Neuronal stem cell (in vitro differentiated cells): ENCODE measurements around the gene NRGN.

Experiments
- DNase-seq: peaks from one replicate; pipeline ENCODE4 v3.0.0-alpha.2; 2013; ENCODE audit warnings: low spot score
- H2AFZ ChIP-seq: one replicate; pipeline ENCODE4 v1.6.1; 2013; ENCODE audit warnings: mild to moderate bottlenecking, low read length, inconsistent platforms
- H2AK5ac ChIP-seq: 2 replicates; pipeline ENCODE4 v1.6.1; 2013; ENCODE audit warnings: low read depth, mild to moderate bottlenecking, inconsistent platforms, low read length, moderate library complexity, mixed read lengths
- H2BK120ac ChIP-seq: 2 replicates; pipeline ENCODE4 v1.6.1; 2013; ENCODE audit warnings: low read depth, mild to moderate bottlenecking, inconsistent platforms, low read length, moderate library complexity, mixed read lengths
- H2BK12ac ChIP-seq: one replicate; pipeline ENCODE4 v1.6.1; 2013; ENCODE audit warnings: low read length, inconsistent platforms
- H2BK15ac ChIP-seq: 2 replicates; pipeline ENCODE4 v1.6.1; 2013; ENCODE audit warnings: mild to moderate bottlenecking, low read length, inconsistent platforms, mixed read lengths
- H2BK5ac ChIP-seq: one replicate; pipeline ENCODE4 v1.6.1; 2013; ENCODE audit warnings: inconsistent platforms, mild to moderate bottlenecking, low read length, moderate library complexity
- H3K14ac ChIP-seq: one replicate; pipeline ENCODE4 v1.6.1; 2013; ENCODE audit warnings: low read length, inconsistent platforms
- H3K18ac ChIP-seq: 2 replicates; pipeline ENCODE4 v1.6.1; 2013; ENCODE audit warnings: low read length, inconsistent platforms
- H3K23ac ChIP-seq: 2 replicates; pipeline ENCODE4 v1.6.1; 2013; ENCODE audit warnings: low read depth, mild to moderate bottlenecking, mixed read lengths, low read length, inconsistent platforms; ENCODE audit not compliant: poor library complexity
- H3K27ac ChIP-seq: replicated peaks from 3 replicates; pipeline ENCODE4 v1.5.1; 2013; ENCODE audit warnings: low read length, inconsistent platforms
- H3K27me3 ChIP-seq, 3 experiments: 2 replicates each; pipeline ENCODE4 v1.6.1; 2013; ENCODE audit warnings: low read length in 3 of 3, mild to moderate bottlenecking in 2 of 3, inconsistent platforms in 1 of 3, low read depth in 1 of 3, mixed read lengths in 1 of 3, moderate library complexity in 1 of 3; ENCODE audit not compliant: control insufficient read depth in 3 of 3, insufficient read depth in 3 of 3
- H3K36me3 ChIP-seq, 2 donors: replicated peaks in 1 of 2; 2 replicates each; pipeline ENCODE4 v1.6.1; 2013; ENCODE audit warnings: low read length in 2 of 2; ENCODE audit not compliant: control insufficient read depth in 2 of 2, insufficient read depth in 2 of 2
- H3K4ac ChIP-seq: 2 replicates; pipeline ENCODE4 v1.6.1; 2013; ENCODE audit warnings: inconsistent platforms, mild to moderate bottlenecking, low read length, moderate library complexity
- H3K4me1 ChIP-seq, 2 donors: 1 replicate in 1 of 2; 2 replicates in 1 of 2; pipeline ENCODE4 v1.6.1; 2013; ENCODE audit warnings: low read length in 2 of 2, low read depth in 1 of 2; ENCODE audit not compliant: control insufficient read depth in 2 of 2, insufficient read depth in 1 of 2
- H3K4me2 ChIP-seq: one replicate; pipeline ENCODE4 v1.6.1; 2013; ENCODE audit warnings: mild to moderate bottlenecking, low read length, inconsistent platforms; ENCODE audit not compliant: insufficient read depth, poor library complexity, severe bottlenecking
- H3K4me3 ChIP-seq, 2 donors: 2 replicates each; pipeline ENCODE4 v1.5.1; 2013; ENCODE audit warnings: low read length in 2 of 2, mild to moderate bottlenecking in 2 of 2, inconsistent platforms in 1 of 2, moderate library complexity in 1 of 2
- H3K79me1 ChIP-seq: one replicate; pipeline ENCODE4 v1.6.1; 2013; ENCODE audit warnings: low read depth, mild to moderate bottlenecking, inconsistent platforms, low read length, moderate library complexity
- H3K9ac ChIP-seq: one replicate; pipeline ENCODE4 v1.6.1; 2013; ENCODE audit warnings: mild to moderate bottlenecking, low read depth, low read length, inconsistent platforms; ENCODE audit not compliant: poor library complexity
- H3K9me3 ChIP-seq, 2 donors: replicated peaks in 1 of 2; 2 replicates each; pipeline versions ENCODE3 to v1.6.1; 2013; ENCODE audit warnings: low read length in 2 of 2, mild to moderate bottlenecking in 2 of 2, inconsistent platforms in 1 of 2, low read depth in 1 of 2, mixed read lengths in 1 of 2, moderate library complexity in 1 of 2; ENCODE audit not compliant: control insufficient read depth in 2 of 2, insufficient read depth in 1 of 2
- H4K8ac ChIP-seq: one replicate; pipeline ENCODE4 v1.6.1; 2013; ENCODE audit warnings: low read depth, mild to moderate bottlenecking, inconsistent platforms, low read length, moderate library complexity
- H4K91ac ChIP-seq: one replicate; pipeline ENCODE4 v1.6.1; 2013; ENCODE audit warnings: low read length, low read depth, mild to moderate bottlenecking, inconsistent platforms; ENCODE audit not compliant: poor library complexity
- WGBS, 2 donors: extraction: QIAGEN DNeasy Blood & Tissue Kit; methylation state at CpG; one replicate each; pipeline ENCODE4 v1.1.7; 2013; ENCODE audit warnings: missing lambda C conversion rate in 2 of 2, mixed read lengths in 1 of 2; ENCODE audit not compliant: insufficient read length in 2 of 2, insufficient replicate concordance in 1 of 2; ENCODE audit errors: extremely low coverage in 2 of 2; 5-methylcytosine and 5-hydroxymethylcytosine counted together

The NRGN gene

DNA sequence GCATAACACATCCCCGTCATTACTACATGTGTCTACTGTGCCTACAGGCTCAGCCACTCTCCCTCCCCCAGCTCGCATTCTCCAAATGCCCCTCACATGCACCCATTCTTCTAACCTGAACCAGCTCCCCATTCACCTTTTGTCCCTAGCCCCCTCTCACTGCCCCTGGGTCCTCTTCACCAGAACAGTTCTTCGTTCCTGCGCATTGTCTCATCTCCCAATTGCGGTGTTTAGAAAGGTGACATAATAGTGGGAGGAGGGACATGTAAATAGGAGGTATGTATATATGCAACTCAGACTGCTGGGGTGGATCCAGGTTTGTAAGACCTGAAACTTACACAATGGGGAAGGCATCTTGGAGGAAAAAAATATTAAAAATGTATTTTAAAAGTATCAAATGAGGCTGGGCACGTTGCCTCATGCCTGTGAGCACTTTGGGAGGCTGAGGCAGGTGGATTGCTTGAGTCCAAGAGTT is 17.0 kb downstream of the NRGN start:
- Histone ChIP-seq H4K91ac (no peak overlapping the region), H4K8ac (no peak overlapping the region), H2AFZ (no peak overlapping the region), H3K4me1 (peaks cover 9 to 31% of the 10 kb centered on the region in 2 donors), H3K36me3 (peaks cover 0 to 2% of the 10 kb centered on the region in 2 donors), H3K27ac (no peak overlapping the region), H3K4ac (no peak overlapping the region), H3K4me3 (no peak overlapping the region), H3K18ac (no peak overlapping the region), H3K27me3 (peaks cover 0 to 88% (median 55%) of the 10 kb centered on the region in 3 experiments), H3K79me1 (no peaks in the 10 kb centered on the region), H3K9me3 (peaks cover 5 to 7% of the 10 kb centered on the region in 2 donors), H2BK12ac (no peak overlapping the region), H2BK5ac (no peak overlapping the region), H2BK120ac (no peak overlapping the region), H3K9ac (no peak overlapping the region), H3K4me2 (no peak overlapping the region), H3K23ac (no peak overlapping the region), H2AK5ac (no peak overlapping the region), H3K14ac (no peak overlapping the region), H2BK15ac (no peak overlapping the region)
- no peak for DNase-seq
- no CpG with 5 or more reads among the region's 6 CpGs for WGBS, 2 donors

DNA sequence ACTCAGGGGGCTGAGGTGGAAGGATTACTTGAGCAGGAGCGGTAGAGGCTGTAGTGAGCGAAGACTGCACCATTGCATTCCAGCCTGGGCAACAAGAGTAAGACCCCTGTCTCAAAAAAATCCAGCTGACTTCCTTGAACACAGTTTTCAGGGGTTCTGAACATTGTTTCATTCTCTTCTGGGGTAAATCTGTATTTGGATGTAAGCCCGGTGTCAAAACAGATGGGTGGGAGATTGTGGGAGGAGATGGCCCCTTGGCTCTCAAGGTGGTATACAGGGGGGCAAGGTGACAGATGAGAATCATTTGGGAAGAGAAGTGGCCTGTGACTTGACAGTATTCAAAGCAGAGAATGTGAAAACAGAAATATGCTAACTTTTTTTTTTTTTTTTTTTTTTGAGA is 17.6 kb downstream of the NRGN start:
- peaks cover 0 to 87% (median 52%) of the 10 kb centered on the region in 3 experiments for H3K27me3 ChIP-seq
- no peak overlapping the region for H3K18ac ChIP-seq
- WGBS, 2 donors: no CpG with 5 or more reads among the region's 3 CpGs

DNA sequence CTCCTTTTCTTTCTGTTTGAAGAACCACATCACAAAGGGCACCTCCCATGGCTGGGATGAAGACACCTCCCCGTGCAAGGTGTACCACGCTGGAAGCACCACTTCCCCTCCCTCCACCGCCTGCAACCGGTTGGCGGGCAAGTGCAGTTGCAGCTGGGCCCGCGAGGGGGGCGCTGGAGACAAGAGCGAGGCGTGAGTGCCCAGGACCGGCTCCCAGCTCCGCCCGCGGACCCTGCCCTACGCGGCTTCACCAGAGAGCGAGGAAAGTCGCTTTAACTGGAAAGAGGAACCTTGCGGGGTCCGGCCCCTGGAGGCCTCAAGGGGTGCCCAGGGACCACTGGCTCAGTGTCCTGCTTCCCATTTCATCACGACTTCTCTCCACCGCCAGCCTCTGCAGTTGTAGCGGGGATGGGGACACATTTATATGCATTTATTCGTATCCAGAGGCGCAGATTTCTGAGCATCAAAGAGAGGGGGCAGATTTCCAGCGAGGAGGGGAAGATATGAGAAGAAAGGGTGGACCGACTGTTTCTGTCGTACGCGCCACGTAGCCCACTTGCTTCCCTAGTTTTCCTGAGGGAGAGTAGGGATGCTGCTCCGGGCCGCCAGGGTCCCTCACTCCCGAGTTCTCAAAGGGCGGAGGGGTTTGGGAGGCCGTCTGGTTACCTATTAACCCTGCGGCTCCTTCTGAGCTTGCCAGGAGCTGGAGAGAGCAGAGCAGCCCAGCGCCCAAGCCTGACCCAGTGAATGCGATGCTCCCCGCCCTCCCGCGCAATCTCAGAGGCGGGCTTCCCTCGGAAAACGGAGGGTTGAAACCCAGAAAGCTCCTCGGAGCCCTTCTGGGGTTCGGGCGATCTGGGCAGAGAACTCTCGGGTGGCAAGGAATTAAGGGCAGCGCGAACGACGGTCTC is 18.9 kb downstream of the NRGN start:
- H2AFZ ChIP-seq: peak overlapping the region; percentile 71
- H3K18ac ChIP-seq: peak overlapping the region; percentile 87
- no peak overlapping the region for H3K4ac ChIP-seq
- no peak overlapping the region for H2BK15ac ChIP-seq
- H2BK12ac ChIP-seq: no peak overlapping the region
- H3K27ac ChIP-seq: no peak overlapping the region
- peak overlapping the region; percentile 65 for H3K4me2 ChIP-seq
- H3K27me3 ChIP-seq: peaks cover 0 to 82% (median 50%) of the 10 kb centered on the region in 3 experiments
- H3K14ac ChIP-seq: no peak overlapping the region
- no peak for DNase-seq
- no peak overlapping the region for H2BK5ac ChIP-seq
- no peak overlapping the region for H4K91ac ChIP-seq
- H2BK120ac ChIP-seq: peak overlapping the region; percentile 26
- peak overlapping the region; percentile 80 for H3K9ac ChIP-seq
- H3K9me3 ChIP-seq: peaks cover 5 to 8% of the 10 kb centered on the region in 2 donors
- peak overlapping the region; percentile 70 for H3K23ac ChIP-seq
- H3K36me3 ChIP-seq: peaks cover 0 to 7% of the 10 kb centered on the region in 2 donors
- no peaks in the 10 kb centered on the region for H3K79me1 ChIP-seq
- H2AK5ac ChIP-seq: no peak overlapping the region
- peaks cover 9 to 34% of the 10 kb centered on the region in 2 donors for H3K4me1 ChIP-seq
- no CpG with 5 or more reads among the region's 53 CpGs for WGBS, 2 donors
- H3K4me3 ChIP-seq: peak overlapping the region; percentile 13 to 52
- H4K8ac ChIP-seq: no peak overlapping the region

More for the DNA sequence above, 17.6 kb downstream of the NRGN start:
- no peak overlapping the region for H4K91ac ChIP-seq
- H2BK5ac ChIP-seq: no peak overlapping the region
- H3K79me1 ChIP-seq: no peaks in the 10 kb centered on the region
- no peak overlapping the region for H3K27ac ChIP-seq
- H3K4ac ChIP-seq: no peak overlapping the region
- no peak overlapping the region for H3K23ac ChIP-seq
- peaks cover 0 to 4% of the 10 kb centered on the region in 2 donors for H3K36me3 ChIP-seq
- H2AFZ ChIP-seq: no peak overlapping the region
- DNase-seq: no peak
- H3K9ac ChIP-seq: no peak overlapping the region
- H3K4me2 ChIP-seq: no peak overlapping the region
- no peak overlapping the region for H3K4me3 ChIP-seq
- H3K14ac ChIP-seq: no peak overlapping the region
- H2BK12ac ChIP-seq: no peak overlapping the region
- H2BK120ac ChIP-seq: no peak overlapping the region
- no peak overlapping the region for H4K8ac ChIP-seq
- H2BK15ac ChIP-seq: no peak overlapping the region
- peaks cover 9 to 33% of the 10 kb centered on the region in 2 donors for H3K4me1 ChIP-seq
- H3K9me3 ChIP-seq: peaks cover 5 to 8% of the 10 kb centered on the region in 2 donors
- H2AK5ac ChIP-seq: no peak overlapping the region
